Hepatic stellate cell (primary cell): ENCODE results near the gene ZFYVE21.
"Not testable (repeated sequence)": the region's sequence is repeated elsewhere in the genome, so short reads cannot be mapped to it uniquely, and the experiment has no call there.

Source experiments
- DNase-seq: peaks from one replicate; pipeline ENCODE4 v3.0.0; 2011; ENCODE audit warnings: low spot score

The ZFYVE21 gene

DNA sequence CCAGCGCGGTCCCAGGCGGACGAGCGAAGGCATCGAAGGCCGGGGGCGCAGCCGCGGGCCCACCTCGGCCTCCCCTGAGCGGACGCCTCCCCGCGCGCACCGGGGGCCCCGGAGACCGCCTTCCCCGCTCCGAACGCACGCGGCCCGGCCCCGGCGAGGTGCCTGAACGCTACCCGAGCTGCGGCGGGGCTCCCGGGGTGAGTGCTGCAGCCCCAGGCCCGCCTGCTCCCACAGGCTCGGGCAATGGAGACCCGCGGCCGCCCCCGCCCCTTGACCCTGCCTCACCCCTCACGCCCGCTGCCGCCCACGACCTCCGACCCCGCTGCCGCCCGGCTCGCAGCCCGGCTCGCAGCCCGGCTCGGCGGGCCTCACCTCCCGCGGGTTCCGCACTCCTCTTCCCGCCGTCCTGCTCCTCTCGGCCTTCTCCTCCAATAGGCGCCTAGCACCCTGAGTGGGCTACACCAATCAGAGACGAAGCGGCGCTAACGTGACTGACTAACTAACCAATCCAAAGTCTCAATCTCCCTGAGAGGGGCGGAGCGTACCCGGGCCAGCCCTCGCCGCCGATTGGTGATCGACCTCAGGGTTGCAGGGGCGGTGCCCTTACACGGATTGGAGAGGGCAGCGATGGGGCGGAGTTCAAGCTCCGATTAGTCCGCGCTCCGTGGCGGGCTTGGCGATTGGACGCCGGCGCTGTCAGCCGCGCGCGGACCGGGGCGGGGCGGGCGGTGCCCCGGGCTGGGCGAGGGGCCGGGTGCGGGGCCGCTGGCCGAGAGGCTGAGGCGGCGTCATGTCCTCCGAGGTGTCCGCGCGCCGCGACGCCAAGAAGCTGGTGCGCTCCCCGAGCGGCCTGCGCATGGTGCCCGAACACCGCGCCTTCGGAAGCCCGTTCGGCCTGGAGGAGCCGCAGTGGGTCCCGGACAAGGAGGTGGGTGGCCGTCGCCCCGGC, at the start of gene ZFYVE21, which contains the start of gene XRCC3:
ZFYVE21 (plus strand) TSS at position 759 of the 949 bp plus-strand sequence; CDS start at position 791, 32 bp downstream.
XRCC3 (minus strand) TSS at position 400 of the 949 bp plus-strand sequence. CDS start 4,364 bp downstream, outside the sequence.
- DNase-seq = peak; percentile 100

DNA sequence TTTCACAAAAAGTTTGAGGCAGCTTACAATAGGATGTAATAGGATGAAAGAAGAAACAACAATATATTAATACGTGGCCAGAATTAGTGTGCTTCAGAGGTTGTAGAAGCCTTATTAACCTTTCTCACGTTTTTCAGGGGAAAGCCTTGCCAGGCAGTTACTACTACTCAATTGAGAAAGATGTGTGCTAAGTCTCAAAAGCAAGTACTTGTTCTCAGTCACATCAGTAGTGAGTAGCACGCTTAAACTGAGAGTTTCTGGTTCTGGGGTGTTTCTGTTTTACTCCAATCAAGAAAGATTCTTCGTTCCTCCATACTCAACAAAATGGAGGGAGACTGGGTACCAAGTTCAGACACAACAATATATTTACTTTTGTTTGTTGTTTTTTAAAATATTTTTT, 47.9 kb upstream of the ZFYVE21 start:
- no peak for DNase-seq

- no peak for DNase-seq
Observed at GRCh38 chr14:103668117-103668516, 47.5 kb upstream of the ZFYVE21 start.

DNA sequence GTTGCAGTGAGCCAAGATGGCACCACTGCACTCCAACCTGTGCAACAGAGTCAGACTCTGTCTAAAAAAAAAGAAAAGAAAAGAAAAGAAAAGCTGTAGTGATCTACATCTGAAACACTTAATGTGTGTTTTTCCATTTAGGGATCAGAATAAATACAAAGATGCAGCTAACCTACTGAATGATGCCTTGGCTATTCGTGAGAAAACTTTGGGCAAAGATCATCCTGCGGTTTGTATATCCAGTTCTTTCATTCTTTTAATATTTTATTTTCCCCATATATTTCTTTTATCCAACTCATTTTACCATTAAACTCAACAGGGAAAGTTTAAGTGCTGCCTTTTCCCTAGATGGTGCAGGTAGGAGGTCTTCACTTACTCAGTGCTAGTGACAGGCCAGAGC, 46.2 kb upstream of the ZFYVE21 start:
- DNase-seq = no peak

DNA sequence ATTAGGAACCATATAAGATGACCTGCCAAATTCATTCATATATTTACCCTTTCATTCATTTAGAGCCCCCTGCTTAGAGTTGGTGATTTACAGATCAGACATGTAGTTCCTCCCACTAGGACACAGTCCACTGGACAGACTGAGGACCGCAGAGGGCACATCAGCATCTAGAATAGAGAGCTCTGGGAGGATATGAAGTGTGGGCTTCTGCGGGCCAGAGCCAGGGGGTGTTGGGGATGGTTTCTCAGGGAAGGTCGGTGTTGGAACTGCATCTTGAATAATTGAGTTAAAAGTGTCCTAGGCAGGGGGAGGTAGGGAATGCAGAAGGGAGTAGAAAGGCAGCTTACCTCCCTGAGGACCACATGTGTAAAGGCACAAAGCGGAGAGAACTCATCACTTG, 43.7 kb upstream of the ZFYVE21 start:
- DNase-seq = no peak

GRCh38 chr14:103675957-103676356, 39.7 kb upstream of the ZFYVE21 start:
- no peak for DNase-seq

DNA sequence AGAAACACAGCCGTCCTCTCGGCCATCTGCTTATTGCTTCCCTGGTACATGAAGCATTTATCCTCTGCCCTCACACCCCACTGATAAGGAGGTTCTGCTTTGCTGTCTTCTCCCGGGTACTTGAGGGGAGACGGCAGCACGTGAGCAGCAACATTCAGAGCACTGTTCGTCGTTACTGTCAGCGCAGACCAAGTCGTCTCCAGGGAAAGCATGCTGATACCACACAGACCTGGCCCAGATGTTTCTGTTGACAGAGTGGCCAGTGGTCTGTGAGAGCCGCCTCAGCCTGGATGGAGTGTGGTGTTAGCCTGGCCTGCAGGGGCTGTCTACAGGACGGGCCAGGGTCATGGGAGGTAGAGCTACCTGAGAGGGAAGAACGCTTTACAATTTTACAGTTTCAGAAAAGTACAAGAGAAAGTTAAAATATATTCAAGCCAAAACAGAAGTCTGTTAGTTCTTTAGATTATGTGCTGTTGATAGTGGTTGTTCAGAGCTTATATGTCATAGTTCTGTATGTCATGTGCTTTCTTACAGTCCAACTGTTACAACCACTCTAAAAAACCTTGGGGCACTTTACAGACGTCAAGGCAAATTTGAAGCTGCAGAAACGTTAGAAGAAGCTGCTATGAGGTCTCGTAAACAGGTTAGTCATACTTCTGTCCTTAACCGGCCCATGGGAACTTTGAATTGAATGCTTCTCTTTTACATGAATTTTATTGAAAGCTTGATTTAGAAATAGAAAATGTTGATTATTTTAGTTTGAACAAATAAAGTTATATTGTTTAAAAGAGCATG, 38.5 kb upstream of the ZFYVE21 start:
- no peak for DNase-seq

DNA sequence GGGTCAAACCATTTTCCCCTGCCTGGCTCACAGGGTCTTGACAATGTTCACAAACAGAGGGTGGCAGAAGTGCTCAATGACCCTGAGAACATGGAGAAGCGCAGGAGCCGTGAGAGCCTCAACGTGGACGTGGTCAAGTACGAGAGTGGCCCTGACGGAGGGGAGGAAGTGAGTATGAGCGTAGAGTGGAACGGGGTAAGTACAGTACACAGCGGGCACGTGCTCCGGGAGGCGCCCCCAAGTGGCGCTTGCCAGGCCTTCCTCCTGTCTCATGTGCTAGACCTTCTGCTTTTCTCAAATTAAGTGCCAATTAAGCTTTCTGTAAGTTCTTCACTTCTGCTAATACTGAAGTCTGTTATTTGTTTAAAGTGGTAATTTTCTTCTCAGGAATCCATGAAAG, 36.3 kb upstream of the ZFYVE21 start:
- DNase-seq = no peak

- no peak for DNase-seq
Observed at GRCh38 chr14:103680491-103681231, 34.9 kb upstream of the ZFYVE21 start.

DNA sequence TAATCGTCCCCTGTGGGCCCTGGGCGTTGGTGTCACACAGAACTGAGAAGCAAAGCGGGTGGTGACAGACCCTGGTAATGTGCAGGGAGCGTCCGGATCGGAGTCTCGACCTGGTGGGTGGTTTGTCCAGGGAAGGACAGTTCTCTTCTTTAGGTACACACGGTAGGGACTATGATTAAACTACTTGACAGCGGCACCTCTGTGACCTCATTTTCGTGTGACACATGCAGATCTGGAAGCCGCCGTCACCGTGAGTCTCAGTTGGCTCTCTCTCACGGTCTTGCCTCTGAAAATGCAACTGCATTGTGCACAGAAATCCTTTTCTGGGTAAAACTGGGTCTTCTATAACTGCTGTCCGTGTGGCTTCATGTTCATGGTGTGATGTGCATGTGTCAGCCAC, 32.5 kb upstream of the ZFYVE21 start:
- no peak for DNase-seq

- DNase-seq = no peak
Observed at GRCh38 chr14:103684471-103684870, 31.1 kb upstream of the ZFYVE21 start.

- no peak for DNase-seq
Observed at GRCh38 chr14:103684871-103685270, 30.7 kb upstream of the ZFYVE21 start.

GRCh38 chr14:103685276-103686211, 30.1 kb upstream of the ZFYVE21 start:
- no peak for DNase-seq

DNA sequence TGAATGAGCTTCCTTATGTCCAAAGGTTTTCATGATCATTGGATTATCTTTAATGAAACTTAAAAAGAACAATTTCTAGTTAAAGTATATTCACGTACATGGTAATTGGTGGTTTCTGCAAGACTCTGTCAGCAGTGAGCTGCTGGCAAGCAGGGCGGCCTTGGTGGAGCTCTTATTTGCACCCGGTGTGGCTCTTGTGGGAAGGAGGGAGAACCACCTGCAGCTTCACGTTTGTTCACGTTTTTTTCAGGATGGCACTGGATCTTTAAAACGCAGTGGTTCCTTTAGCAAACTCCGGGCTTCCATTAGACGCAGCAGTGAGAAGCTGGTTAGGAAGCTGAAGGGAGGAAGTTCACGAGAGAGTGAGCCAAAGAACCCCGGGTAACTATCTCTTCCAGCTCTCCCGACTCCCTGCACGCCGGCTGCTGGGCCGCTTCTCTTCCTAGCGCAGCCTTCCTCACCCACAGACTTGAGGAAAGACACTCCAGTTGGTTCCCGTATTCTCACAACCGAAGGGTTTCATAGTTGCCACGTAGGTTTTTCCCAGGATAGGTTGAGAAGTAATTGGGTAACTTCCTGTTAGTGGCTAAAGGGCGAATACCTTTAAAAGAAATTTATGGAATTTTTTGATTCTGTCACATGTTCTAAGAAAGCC, 28.7 kb upstream of the ZFYVE21 start:
- peak; percentile 39 for DNase-seq

DNA sequence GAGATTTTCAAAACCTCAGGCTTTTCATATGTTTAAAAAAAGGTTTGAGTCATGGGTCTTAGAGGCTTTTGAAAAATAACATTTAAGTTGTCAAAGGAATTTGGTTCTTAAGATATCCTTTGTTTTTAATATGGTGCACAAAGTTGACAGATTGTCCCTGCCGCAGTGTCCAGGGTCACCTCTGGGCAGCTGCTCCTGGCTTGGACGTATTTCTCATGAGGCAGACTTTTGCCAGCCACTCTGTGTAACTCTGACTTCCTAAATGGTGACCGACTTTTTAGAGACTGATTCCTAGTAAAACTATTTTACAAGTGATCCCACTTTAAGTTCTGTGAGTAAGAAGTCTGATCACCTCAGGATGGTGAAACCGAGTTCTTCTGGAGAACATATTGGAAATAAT, 27.9 kb upstream of the ZFYVE21 start:
- no peak for DNase-seq

DNA sequence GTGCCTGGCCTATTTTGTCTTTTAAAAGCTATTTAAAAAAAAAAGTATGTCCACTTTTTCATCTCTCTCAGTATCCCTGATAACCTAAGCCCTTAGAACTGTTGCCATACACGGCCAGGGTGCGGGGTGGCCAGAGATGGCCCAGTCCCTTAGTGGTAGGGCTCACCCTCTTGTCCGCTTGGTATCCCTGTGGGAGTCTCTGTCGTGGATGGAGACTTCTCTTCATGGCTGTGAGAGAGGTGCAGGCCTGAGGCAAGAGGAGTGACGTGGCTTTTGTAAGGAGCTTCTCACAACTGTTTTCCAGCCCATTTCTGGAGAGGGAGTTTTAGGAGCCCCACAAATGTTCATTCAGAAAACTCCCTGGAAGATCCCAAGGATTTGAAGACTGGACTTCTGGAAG, 27.2 kb upstream of the ZFYVE21 start:
- no peak for DNase-seq

DNA sequence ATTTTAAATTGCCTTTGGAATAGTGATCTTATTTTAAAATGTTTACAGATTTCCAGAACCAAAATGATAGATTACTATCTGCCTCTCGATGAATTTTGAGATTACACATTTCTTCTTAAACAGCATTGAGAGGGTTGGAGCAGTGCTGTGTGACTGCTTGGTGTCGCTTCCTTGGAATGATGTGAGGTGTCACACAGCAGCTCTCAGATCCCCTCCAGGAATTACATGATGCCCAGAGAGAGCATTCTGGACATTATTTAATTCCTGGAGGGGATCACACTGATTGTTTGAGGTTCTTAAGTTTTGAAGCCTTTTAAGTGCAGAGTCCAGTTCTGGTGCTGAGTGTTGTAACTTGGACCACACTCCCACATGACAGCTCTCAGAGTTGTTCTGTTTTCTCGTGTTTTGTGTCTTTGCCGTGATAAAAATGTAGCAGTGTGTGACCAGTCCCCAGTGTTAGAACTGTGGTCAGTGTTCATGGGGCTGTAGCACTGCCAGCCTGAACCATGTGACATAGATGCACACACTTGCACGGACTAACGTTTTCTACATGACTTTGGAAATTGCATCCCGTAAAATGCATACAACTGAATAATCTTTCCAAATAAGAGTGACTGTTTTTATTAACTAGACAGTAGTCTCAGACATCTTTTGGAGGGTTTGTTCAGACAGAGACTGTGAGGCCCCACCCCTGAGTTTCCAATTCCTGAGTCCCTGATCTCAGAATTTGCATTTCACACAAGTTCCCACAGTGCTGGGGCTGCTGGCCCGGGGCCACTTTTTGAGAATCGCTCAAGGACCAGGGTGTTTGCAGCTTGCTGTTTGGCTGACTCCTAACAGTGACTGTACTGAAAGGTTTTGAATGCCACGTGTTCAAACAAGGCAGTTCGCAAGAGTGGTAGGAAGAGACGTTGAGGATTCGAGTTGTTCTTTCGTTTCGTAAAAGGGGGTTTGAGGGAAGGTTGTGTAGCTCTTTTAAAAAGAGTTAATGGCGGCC, 26.4 kb upstream of the ZFYVE21 start:
- DNase-seq = no peak

DNA sequence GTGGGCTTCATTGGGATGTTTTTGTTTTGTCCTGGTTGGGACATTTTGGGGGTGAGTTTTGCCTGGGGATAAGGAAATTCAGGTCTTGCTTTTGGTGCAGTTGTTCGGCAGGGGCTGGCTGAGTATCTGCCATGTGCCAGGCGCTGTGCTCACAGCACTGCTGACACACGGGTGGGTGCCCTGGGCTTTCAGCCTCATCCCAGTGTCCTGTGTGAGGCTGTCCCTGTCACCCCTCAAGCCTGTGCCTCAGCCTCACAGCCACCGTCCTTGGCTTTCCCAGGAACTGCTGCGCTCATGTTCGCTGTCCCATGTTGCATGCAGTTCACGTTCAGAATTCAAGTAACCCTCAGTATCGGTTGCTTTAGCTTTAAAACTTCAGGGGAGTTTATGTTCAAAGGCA, 25.3 kb upstream of the ZFYVE21 start:
- DNase-seq = no peak

- not testable (repeated sequence) for DNase-seq
Observed at GRCh38 chr14:103691655-103692054, 24.0 kb upstream of the ZFYVE21 start.
